Esophagus muscularis mucosa (tissue), 4 donors: Measurements from ENCODE around the gene SLC6A18. TPM values are rescaled to one million over a fixed set of nuclear protein-coding genes. Genes with fewer than 3 reads are reported as not detected.
"Not testable (repeated sequence)": the region's sequence is repeated elsewhere in the genome, so short reads cannot be mapped to it uniquely, and the experiment has no call there.

Experiments used
- DNase-seq: peaks from one replicate; pipeline ENCODE4 v3.0.0-alpha.2; 2017; ENCODE audit errors: extremely low spot score
- H3K27ac ChIP-seq, 4 donors: fragments of 200-600 bp; sonication (generic); replicated peaks in 1 of 4; 1 replicate in 3 of 4; 2 replicates in 1 of 4; pipeline ENCODE4 v1.5.1; 2016 to 2019; ENCODE audit warnings: mild to moderate bottlenecking in 1 of 4
- H3K27me3 ChIP-seq, 4 donors: fragments of 200-600 bp; sonication (generic); one replicate each; pipeline versions ENCODE4 v1.5.1 to v1.6.0; 2016 to 2019
- H3K36me3 ChIP-seq, 4 donors: fragments of 200-600 bp; sonication (generic); one replicate each; pipeline ENCODE4 v1.5.1; 2016 to 2019
- H3K4me1 ChIP-seq, 4 donors: fragments of 200-600 bp; sonication (generic); one replicate each; pipeline ENCODE4 v1.5.1; 2016 to 2019
- H3K4me3 ChIP-seq, 4 donors: fragments of 200-600 bp; sonication (generic); 1 replicate in 2 of 4; 2 replicates in 2 of 4; pipeline ENCODE4 v1.5.1; 2016 to 2019; ENCODE audit warnings: mild to moderate bottlenecking in 4 of 4, moderate library complexity in 1 of 4
- H3K9me3 ChIP-seq, 4 donors: fragments of 200-600 bp; sonication (generic); 1 replicate in 3 of 4; 2 replicates in 1 of 4; pipeline ENCODE4 v1.5.1; 2016 to 2019
- CTCF ChIP-seq, 3 experiments: fragments of 200-600 bp in 2 of 3; fragments of 450-650 bp in 1 of 3; sonication (generic) in 2 of 3; IDR thresholded peaks; one replicate each; pipeline ENCODE4 v1.5.1; 2017 to 2019; ENCODE audit warnings: antibody characterized with exemption in 3 of 3, mild to moderate bottlenecking in 2 of 3, moderate library complexity in 1 of 3
- EP300 ChIP-seq: sonication (generic); formaldehyde crosslinking; IDR thresholded peaks from one replicate; pipeline ENCODE4 v1.6.1; 2017; ENCODE audit warnings: antibody characterized with exemption
- POLR2A ChIP-seq: fragments of 450-650 bp; IDR thresholded peaks from one replicate; pipeline ENCODE4 v1.6.1; 2017; ENCODE audit warnings: antibody characterized with exemption, moderate library complexity, mild to moderate bottlenecking, low read depth
- POLR2AphosphoS5 ChIP-seq, 2 donors: sonication (generic); formaldehyde crosslinking; IDR thresholded peaks; one replicate each; pipeline ENCODE4 v1.6.1; 2017; ENCODE audit warnings: antibody characterized with exemption in 2 of 2
- WGBS: methylation state at CpG from one replicate; pipeline ENCODE4 v1.1.5; 2018; 5-methylcytosine and 5-hydroxymethylcytosine counted together
- intact Hi-C: fragments of 100-400 bp; cut with DNase I; formaldehyde crosslinking; loops from one replicate; pipeline ENCODE4 v1.15.1; 2023
- total RNA-seq, 4 donors: library from RNA; depleted of rRNA; stranded (reverse); fragments of >200 nt; gene quantifications; one replicate each; pipeline versions ENCODE4 v1.1.0 to v1.2.1, GENCODE V29; 2016

The SLC6A18 gene
- total RNA-seq, 4 donors from 2014 or later = not detected

- no peak for DNase-seq
- WGBS = 92% methylated on average over 9 of the region's 9 CpGs
These were observed 41.6 kb downstream of the SLC6A18 start for GRCh38 chr5:1266791-1267190.

DNA sequence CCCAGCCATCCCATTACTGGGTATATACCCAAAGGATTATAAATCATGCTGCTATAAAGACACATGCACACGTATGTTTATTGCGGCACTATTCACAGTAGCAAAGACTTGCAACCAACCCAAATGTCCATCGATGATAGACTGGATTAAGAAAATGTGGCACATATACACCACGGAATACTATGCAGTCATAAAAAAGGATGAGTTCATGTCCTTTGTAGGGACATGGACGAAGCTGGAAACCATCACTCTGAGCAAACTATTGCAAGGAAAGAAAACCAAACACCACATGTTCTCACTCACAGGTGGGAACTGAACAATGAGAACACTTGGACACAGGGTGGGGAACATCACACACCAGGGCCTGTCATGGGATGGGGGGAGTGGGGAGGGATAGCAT is 42.3 kb downstream of the SLC6A18 start:
- 92% methylated on average over 5 of the region's 5 CpGs for WGBS

More at GRCh38 chr5:1266791-1267190, 41.6 kb downstream of the SLC6A18 start:
- no peak overlapping the region for H3K27ac ChIP-seq
- intact Hi-C loops = no loop called here
- TF ChIP-seq POLR2A = no peak
- no peak for TF ChIP-seq CTCF (IDR thresholded peaks at IDR 0.05)
- no peak for TF ChIP-seq POLR2AphosphoS5 (IDR thresholded peaks at IDR 0.05)
- TF ChIP-seq EP300 = no peak
- no peaks in the 10 kb centered on the region for H3K36me3 ChIP-seq
- H3K4me1 ChIP-seq = no peaks in the 10 kb centered on the region
- H3K27me3 ChIP-seq = peaks cover 0 to 8% (median 0%) of the 10 kb centered on the region in 4 donors
- no peak overlapping the region for H3K4me3 ChIP-seq
- peaks cover 0 to 25% (median 14%) of the 10 kb centered on the region in 4 donors for H3K9me3 ChIP-seq

GRCh38 chr5:1268056-1268455 is 42.9 kb downstream of the SLC6A18 start:
- peaks cover 0 to 8% (median 0%) of the 10 kb centered on the region in 4 donors for H3K27me3 ChIP-seq
- no peak overlapping the region for H3K4me3 ChIP-seq
- H3K9me3 ChIP-seq = peaks cover 0 to 12% (median 1%) of the 10 kb centered on the region in 4 donors
- H3K36me3 ChIP-seq = no peaks in the 10 kb centered on the region
- no peaks in the 10 kb centered on the region for H3K4me1 ChIP-seq
- no peak overlapping the region for H3K27ac ChIP-seq
- intact Hi-C loops = no loop called here
- no peak for DNase-seq
- 83% methylated on average over 5 of the region's 13 CpGs for WGBS
- TF ChIP-seq POLR2A (no peak), EP300 (no peak)

More for the DNA sequence above, 42.3 kb downstream of the SLC6A18 start:
- H3K27ac ChIP-seq, H3K4me3 ChIP-seq, intact Hi-C loops, H3K36me3 ChIP-seq, H3K27me3 ChIP-seq, H3K4me1 ChIP-seq, DNase-seq: not testable (repeated sequence)
- H3K9me3 ChIP-seq = peaks cover 0 to 18% (median 7%) of the 10 kb centered on the region in 4 donors

DNA sequence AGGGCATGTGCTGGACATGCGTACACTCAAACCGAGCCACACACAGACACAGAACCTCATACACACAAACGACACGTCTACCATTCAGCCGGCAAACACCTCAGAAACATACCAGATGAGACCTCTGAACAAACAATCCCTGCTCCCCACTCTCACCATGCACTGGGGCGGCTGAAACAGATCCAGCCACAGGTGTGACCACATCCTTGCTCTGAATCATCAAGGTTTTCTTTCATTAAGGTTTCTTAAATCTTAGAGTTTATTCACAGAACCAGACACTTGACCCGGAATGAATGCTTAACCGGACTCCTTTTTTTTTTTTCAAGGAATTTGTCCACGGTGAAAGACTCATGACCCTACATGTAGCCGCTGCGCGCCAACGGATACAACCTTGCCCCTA is 43.5 kb downstream of the SLC6A18 start:
- Histone ChIP-seq H3K4me3 (no peak overlapping the region), H3K9me3 (peaks cover 0 to 6% (median 0%) of the 10 kb centered on the region in 4 donors), H3K36me3 (no peaks in the 10 kb centered on the region), H3K27me3 (peaks cover 0 to 8% (median 0%) of the 10 kb centered on the region in 4 donors), H3K4me1 (no peaks in the 10 kb centered on the region), H3K27ac (no peak overlapping the region)
- intact Hi-C loops = no loop called here
- WGBS = 93% methylated on average over 12 of the region's 13 CpGs
- TF ChIP-seq POLR2AphosphoS5 (IDR thresholded peaks at IDR 0.05) = no peak
- TF ChIP-seq EP300 = no peak
- TF ChIP-seq POLR2A = no peak
- TF ChIP-seq CTCF (IDR thresholded peaks at IDR 0.05) = no peak
- no peak for DNase-seq

GRCh38 chr5:1270426-1270825 is 45.2 kb downstream of the SLC6A18 start:
- no peak for DNase-seq
- H3K27ac ChIP-seq = no peak overlapping the region
- H3K4me3 ChIP-seq = no peak overlapping the region
- WGBS = 95% methylated on average over 17 of the region's 22 CpGs
- no peaks in the 10 kb centered on the region for H3K9me3 ChIP-seq
- TF ChIP-seq CTCF (IDR thresholded peaks at IDR 0.05) (no peak), POLR2A (no peak), EP300 (no peak), POLR2AphosphoS5 (IDR thresholded peaks at IDR 0.05) (no peak)
- no peaks in the 10 kb centered on the region for H3K4me1 ChIP-seq
- peaks cover 0 to 2% (median 0%) of the 10 kb centered on the region in 4 donors for H3K27me3 ChIP-seq
- intact Hi-C loops = no loop called here
- H3K36me3 ChIP-seq = no peaks in the 10 kb centered on the region
